K562 (cell line): Measurements from ENCODE around the gene NEURL4. TPM values are rescaled to one million over a fixed set of nuclear protein-coding genes. Genes with fewer than 3 reads are reported as not detected.
A peak's percentile ranks its signal among the peaks of the same experiment; 100 is the strongest.

ENCODE experiments used
- ARID3B ChIP-seq: fragments of 250-450 bp; sonication (Bioruptor Pico); IDR thresholded peaks from 2 replicates; pipeline ENCODE4 v1.4.0; 2020; ENCODE audit warnings: borderline replicate concordance
- CBX1 ChIP-seq: sonication (generic); IDR thresholded peaks from 2 replicates; pipeline ENCODE4 v1.6.1; 2016; ENCODE audit warnings: antibody characterized with exemption, low read depth, mild to moderate bottlenecking
- CHD2 ChIP-seq: IDR thresholded peaks from 2 replicates; pipeline ENCODE4 v1.6.1; 2011; ENCODE audit warnings: low read depth, low read length
- DNMT1 ChIP-seq: fragments of 450-650 bp; IDR thresholded peaks from 2 replicates; pipeline ENCODE4 v1.6.1; 2016; ENCODE audit warnings: antibody characterized with exemption, mild to moderate bottlenecking
- HDGF ChIP-seq: fragments of 450-650 bp; IDR thresholded peaks from 2 replicates; pipeline ENCODE4 v1.6.1; 2016
- MTA2 ChIP-seq: fragments of 450-650 bp; IDR thresholded peaks from 2 replicates; pipeline ENCODE4 v1.6.1; 2016; ENCODE audit warnings: low read depth
- NFIC ChIP-seq: fragments of 450-650 bp; IDR thresholded peaks from 2 replicates; pipeline ENCODE4 v1.6.1; 2017; ENCODE audit warnings: mild to moderate bottlenecking, inconsistent platforms
- NR2C2 ChIP-seq, 2 experiments: fragments of 200-800 bp in 1 of 2; sonication (Bioruptor generic) in 1 of 2; sonication (generic) in 1 of 2; formaldehyde crosslinking in 1 of 2; IDR thresholded peaks; 2 replicates each; pipeline versions ENCODE4 v1.6.1 to v1.8.0; 2016 to 2022; ENCODE audit warnings: mild to moderate bottlenecking in 1 of 2, missing compliant biosample characterization in 1 of 2, missing genetic modification characterization in 1 of 2, missing genetic modification reagents in 1 of 2
- PATZ1 ChIP-seq: fragments of 250-450 bp; sonication (Bioruptor Pico); IDR thresholded peaks from 2 replicates; pipeline ENCODE4 v1.5.0; 2020; ENCODE audit warnings: mild to moderate bottlenecking, borderline replicate concordance
- RUNX1 ChIP-seq: sonication (generic); IDR thresholded peaks from 2 replicates; pipeline ENCODE4 v1.6.1; 2016; ENCODE audit warnings: antibody characterized with exemption, low read depth
- SIX5 ChIP-seq, 2 experiments: IDR thresholded peaks; 2 replicates each; pipeline ENCODE4 v1.6.1; 2011; ENCODE audit warnings: low read length in 2 of 2, borderline replicate concordance in 1 of 2, low read depth in 1 of 2, mild to moderate bottlenecking in 1 of 2, moderate library complexity in 1 of 2; ENCODE audit not compliant: insufficient read depth in 1 of 2
- SMAD3 ChIP-seq: fragments of 450-650 bp; formaldehyde crosslinking; conservative IDR thresholded peaks from 2 replicates; pipeline ENCODE4 v1.4.0; 2020; ENCODE audit warnings: mild to moderate bottlenecking
- SMARCA4 ChIP-seq: fragments of 450-650 bp; IDR thresholded peaks from 2 replicates; pipeline ENCODE4 v1.6.1; 2016
- SUPT5H ChIP-seq: fragments of 450-650 bp; IDR thresholded peaks from 2 replicates; pipeline ENCODE4 v1.6.1; 2016
- TBP ChIP-seq: optimal IDR thresholded peaks from 2 replicates; pipeline ENCODE3; 2011; ENCODE audit warnings: low read depth, low read length, improper control_type of control experiment
- TRIM24 ChIP-seq, 2 experiments: fragments of 450-650 bp; IDR thresholded peaks; 2 replicates each; pipeline ENCODE4 v1.6.1; 2016
- USF1 ChIP-seq: sonication (generic); formaldehyde crosslinking; IDR thresholded peaks from 2 replicates; pipeline ENCODE4 v1.9.0; 2022; ENCODE audit warnings: mild to moderate bottlenecking, missing genetic modification reagents
- VEZF1 ChIP-seq: fragments of 200-800 bp; sonication (Bioruptor generic); IDR thresholded peaks from 2 replicates; pipeline ENCODE4 v1.6.1; 2017; ENCODE audit warnings: missing genetic modification characterization, missing compliant biosample characterization
- ZC3H4 ChIP-seq: sonication (generic); formaldehyde crosslinking; IDR thresholded peaks from 2 replicates; pipeline ENCODE4 v1.9.0; 2021; ENCODE audit warnings: missing genetic modification reagents, borderline replicate concordance
- ZNF184 ChIP-seq: sonication (generic); formaldehyde crosslinking; IDR thresholded peaks from 2 replicates; pipeline ENCODE4 v1.5.0; 2020; ENCODE audit warnings: missing genetic modification reagents
- ZNF740 ChIP-seq, 3 experiments: fragments of 200-800 bp in 1 of 3; sonication (Bioruptor generic) in 1 of 3; sonication (generic) in 1 of 3; formaldehyde crosslinking in 1 of 3; IDR thresholded peaks; 2 replicates each; pipeline versions ENCODE4 v1.6.1 to v1.8.0; 2016 to 2022; ENCODE audit warnings: mild to moderate bottlenecking in 2 of 3, missing compliant biosample characterization in 2 of 3, missing genetic modification characterization in 2 of 3, missing genetic modification reagents in 1 of 3
- ZSCAN32 ChIP-seq: fragments of 450-650 bp; formaldehyde crosslinking; IDR thresholded peaks from 2 replicates; pipeline ENCODE4 v1.4.0; 2020; ENCODE audit warnings: mild to moderate bottlenecking, moderate library complexity
- polyA plus RNA-seq, 8 experiments: library from polyadenylated mRNA; depleted of rRNA in 4 of 8; stranded (reverse) in 5 of 8; unstranded in 3 of 8; fragments of >200 nt; fragmentation: Nextera tagmentation in 2 of 8; fragmentation: Illumina TruSeq in 1 of 8; extraction: Ambion mirVana in 2 of 8; extraction: Trizol in 1 of 8; gene quantifications; 2 replicates each; pipeline versions ENCODE4 v1.2.1 to v1.2.3, GENCODE V29; 2011 to 2014; ENCODE audit warnings: inconsistent platforms in 1 of 8, missing spikeins in 1 of 8
- total RNA-seq, 7 experiments: library from RNA; depleted of rRNA in 6 of 7; stranded (reverse); fragments of >200 nt in 6 of 7; fragmentation: Illumina TruSeq in 2 of 7; extraction: Trizol in 2 of 7; gene quantifications; 2 replicates each; pipeline versions ENCODE4 v1.2.1 to v1.2.3, GENCODE V29; 2011 to 2021; ENCODE audit warnings: low replicate concordance in 1 of 7

Gene NEURL4
- total and polyA plus RNA-seq, 9 of the 15 experiments (the other 6 are each of a cell fraction or from before 2014, with no cell fraction given), result 0.08 to 37.4 (median 11.5) TPM

GRCh38 chr17:7281074-7281952, 47.8 kb downstream of the NEURL4 start, which contains the start of gene SLC2A4 (continued):
- TF ChIP-seq VEZF1 (CRISPR knock-in tag) (peak; percentile 56), NFIC (no peak), SMARCA4 (no peak), ZNF184 (CRISPR knock-in tag) (no peak), USF1 (CRISPR knock-in tag) (peak; percentile 46; the same call in 1 of the 2 replicates), RUNX1 (no peak), NR2C2 (CRISPR knock-in tag; IDR thresholded peaks at IDR 0.05) (no peak), NR2C2 (tag; IDR thresholded peaks at IDR 0.05) (no peak), TRIM24 (IDR thresholded peaks at IDR 0.05) (no peak), ZSCAN32 (no peak), HDGF (no peak), ZC3H4 (CRISPR knock-in tag) (no peak), ZNF740 (CRISPR knock-in tag; IDR thresholded peaks at IDR 0.05) (no peak), ZNF740 (tag; IDR thresholded peaks at IDR 0.05) (no peak), TBP (peak; percentile 35), ARID3B (CRISPR knock-in tag) (no peak), CBX1 (no peak), CHD2 (peak; percentile 79), SUPT5H (no peak), PATZ1 (no peak), SMAD3 (CRISPR knock-in tag) (no peak), DNMT1 (no peak), MTA2 (no peak), SIX5 (IDR thresholded peaks at IDR 0.05; ENCODE audit: borderline replicate concordance in 1 of 2, insufficient read depth in 1 of 2, low read depth in 1 of 2, low read length in 2 of 2) (no peak)
